ENCODE data around the gene CDKN2C.

GRCh38 chr1:50942334-50942733 lies 27.7 kb upstream of the CDKN2C start:
- TF ChIP-seq, protein P1, sequence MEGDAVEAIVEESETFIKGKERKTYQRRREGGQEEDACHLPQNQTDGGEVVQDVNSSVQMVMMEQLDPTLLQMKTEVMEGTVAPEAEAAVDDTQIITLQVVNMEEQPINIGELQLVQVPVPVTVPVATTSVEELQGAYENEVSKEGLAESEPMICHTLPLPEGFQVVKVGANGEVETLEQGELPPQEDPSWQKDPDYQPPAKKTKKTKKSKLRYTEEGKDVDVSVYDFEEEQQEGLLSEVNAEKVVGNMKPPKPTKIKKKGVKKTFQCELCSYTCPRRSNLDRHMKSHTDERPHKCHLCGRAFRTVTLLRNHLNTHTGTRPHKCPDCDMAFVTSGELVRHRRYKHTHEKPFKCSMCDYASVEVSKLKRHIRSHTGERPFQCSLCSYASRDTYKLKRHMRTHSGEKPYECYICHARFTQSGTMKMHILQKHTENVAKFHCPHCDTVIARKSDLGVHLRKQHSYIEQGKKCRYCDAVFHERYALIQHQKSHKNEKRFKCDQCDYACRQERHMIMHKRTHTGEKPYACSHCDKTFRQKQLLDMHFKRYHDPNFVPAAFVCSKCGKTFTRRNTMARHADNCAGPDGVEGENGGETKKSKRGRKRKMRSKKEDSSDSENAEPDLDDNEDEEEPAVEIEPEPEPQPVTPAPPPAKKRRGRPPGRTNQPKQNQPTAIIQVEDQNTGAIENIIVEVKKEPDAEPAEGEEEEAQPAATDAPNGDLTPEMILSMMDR (IDR thresholded peaks at IDR 0.05; ENCODE audit: low read length) = no peak
- no peak for TF ChIP-seq EZH2 (IDR thresholded peaks at IDR 0.05; ENCODE audit: borderline replicate concordance, low read length)

All from OCI-LY1 (cell line).